GDM1 (cell line): Measurements from ENCODE around the gene CFAP100.

Experiments used
- DNase-seq: peaks from one replicate; lab custom pipeline; 2025; lab: John Stamatoyannopoulos, UW

CFAP100 gene

DNA sequence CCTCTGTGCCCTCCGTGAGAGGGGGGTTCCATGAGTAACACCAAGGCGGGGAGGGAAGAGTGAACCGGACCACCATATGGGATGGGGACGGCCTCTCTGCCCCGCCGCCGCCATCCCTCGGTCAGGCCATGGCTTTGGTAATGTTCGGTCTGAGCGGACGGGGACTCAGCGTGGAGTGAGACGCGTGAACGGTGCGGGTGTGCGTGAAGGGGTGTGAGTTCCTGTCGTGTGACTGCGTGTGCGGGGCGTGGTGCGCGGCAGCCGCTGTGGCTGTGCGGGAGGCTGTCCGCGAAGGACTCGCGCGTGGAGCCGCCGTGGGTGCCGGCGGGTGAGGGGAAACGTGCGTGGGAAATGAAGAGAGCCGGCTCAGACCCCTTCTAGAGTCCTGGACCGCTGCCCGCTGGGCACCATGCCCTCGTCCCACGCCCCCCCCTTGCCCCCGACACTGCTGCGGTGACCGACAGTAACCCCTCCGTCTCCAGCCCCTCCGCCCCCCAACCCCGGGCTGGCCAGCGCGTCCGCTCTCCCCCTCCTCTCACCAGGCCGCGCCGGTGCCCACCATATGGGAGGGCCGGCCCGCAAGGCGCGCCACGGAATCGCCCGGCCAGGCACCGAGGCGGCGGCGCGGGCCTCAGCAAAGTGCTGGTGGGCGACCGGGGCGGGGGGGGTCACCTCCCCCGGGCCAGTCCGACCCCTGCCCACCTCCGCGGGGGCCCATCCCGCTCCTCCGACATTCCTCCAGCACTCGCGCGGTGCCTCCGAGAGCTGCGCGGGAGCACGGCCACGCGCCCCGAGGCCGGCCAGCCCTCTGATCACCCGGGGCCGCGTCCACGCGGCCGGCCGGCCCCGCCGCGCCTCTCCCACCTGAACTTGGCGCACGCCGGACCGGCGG lies 38.1 kb upstream of the CFAP100 start:
- no peak for DNase-seq

DNA sequence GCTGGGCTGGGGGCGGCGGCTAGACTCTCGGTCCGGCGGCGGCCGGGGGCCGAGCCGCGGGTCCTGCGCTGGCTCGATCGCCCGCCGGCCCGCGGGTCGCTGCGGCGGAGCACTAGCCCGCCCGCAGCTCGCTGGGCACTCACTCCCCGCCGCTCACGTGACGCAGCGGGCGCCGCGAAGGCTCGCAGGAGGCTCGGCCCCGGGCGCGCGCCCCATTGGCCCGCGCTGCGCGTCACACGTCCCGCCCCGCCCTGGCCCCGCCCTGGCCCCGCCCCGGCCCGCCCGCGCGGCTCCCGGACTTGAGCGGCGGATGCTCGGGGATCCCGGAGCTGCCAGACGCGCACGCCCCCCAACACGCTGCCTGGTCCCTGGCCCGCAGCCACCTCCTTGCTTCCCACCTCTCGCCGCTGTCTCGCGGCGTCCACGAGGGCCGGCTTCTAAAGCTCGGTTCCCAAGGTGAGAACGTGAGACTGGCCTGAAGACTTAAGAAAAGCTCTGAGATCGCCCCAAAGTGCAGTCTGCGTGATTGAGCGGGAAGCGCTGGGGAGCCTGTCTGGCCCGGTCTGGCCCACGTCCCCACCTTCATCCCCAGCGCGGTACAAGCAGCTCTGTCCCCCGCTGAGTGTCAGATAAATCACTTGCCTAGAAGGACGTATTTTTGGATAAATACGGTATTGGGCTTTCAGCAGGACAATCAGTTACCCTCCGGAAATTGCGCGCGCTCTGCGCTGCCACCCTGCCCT lies 37.2 kb upstream of the CFAP100 start, which contains the start of gene KLF15:
TSS of gene KLF15 (minus strand) at position 114 of the 743 bp plus-strand sequence. CDS start 4,486 bp downstream, outside the sequence.
- peak; percentile 55 for DNase-seq

DNA sequence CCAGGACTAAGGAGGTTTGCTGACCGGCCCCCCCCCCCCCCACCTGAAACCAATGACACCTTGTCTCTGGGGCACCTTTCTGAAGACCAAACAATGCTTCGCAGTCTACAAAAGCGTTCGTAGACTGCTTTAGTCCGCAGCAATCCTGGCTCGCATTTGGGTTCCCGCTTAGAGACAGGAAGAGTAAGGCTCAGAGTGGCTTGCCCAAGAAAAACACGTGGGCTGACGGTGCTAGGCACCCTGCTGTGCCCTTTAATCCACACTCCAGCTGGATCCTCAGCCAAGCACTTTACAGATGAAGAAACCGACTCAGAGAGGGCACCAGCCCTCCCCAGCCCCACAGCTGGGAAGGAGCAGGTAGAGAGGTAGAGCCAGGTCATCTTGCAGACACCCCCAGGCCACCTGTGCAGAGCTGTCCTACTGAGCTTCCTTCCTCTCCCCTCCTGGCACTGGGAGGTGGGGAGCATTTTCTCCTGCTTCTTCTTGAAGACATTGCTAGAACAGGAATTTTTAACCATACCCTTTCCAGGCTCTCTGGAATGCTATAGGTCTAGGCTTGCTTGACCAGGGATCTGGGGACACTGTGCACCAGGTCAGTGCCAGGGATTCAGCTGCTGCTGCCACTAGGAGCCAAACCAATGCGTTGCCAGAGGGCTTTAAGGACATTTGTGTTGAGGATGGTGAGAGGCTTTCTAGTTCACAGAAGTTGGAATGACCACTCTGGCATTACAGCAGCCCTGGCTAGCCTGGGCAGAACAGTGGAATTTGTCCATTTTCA lies 36.5 kb upstream of the CFAP100 start:
- DNase-seq, result no peak

DNA sequence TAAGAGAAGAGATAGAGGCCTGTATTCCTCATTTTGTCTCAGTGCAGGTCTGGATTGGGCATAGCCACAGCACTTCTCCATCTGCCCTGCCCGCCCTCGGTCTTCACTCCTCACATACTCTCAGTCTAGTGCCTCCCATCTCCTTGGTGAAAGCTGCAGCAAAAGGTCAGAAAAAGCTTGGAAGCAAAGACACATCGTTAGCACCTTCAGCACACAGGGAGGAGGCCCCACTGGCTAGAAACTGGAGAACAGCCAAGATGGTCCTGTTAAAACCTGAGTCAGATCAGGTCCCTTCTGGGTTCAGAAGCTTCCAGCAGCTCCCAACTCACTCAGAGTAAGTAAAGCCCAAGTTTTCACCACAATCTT lies 35.9 kb upstream of the CFAP100 start:
- DNase-seq, result no peak

DNA sequence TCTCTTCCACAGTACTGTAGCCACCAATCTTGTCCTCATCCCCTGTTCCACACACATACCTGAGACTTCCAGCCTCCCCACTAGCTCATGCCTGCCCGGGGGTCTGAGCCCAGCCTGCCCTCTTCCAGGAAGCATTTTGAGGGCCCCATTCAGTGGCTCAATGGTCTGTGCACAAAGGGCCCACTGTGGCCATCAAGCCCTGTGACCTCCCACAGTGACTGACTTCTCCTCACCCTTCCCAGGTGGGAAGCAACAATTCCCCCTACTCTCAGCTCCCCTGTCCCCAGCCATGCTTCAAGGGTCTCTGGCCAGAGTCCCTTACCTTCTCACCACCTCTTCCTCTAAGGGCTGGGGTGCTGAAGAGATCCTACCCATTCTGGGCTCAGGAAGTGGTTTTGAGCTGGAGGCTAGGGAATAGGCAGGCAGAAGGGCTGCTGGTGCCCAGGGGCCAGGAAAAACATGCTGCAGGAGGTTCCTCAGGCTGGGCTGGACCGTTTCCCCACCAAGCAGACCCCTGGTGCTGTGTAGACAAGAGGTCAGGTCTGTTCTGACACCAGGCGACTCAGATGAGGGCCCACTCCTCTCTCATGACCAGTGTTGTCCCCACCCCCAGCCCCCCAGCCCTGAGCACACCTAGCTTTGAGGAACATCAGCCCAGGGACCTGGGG lies 34.5 kb upstream of the CFAP100 start:
- no peak for DNase-seq

GRCh38 chr3:126360714-126361060 lies 34.0 kb upstream of the CFAP100 start:
- DNase-seq, result no peak

- no peak for DNase-seq
These were observed 33.5 kb upstream of the CFAP100 start for GRCh38 chr3:126361211-126361610.

DNA sequence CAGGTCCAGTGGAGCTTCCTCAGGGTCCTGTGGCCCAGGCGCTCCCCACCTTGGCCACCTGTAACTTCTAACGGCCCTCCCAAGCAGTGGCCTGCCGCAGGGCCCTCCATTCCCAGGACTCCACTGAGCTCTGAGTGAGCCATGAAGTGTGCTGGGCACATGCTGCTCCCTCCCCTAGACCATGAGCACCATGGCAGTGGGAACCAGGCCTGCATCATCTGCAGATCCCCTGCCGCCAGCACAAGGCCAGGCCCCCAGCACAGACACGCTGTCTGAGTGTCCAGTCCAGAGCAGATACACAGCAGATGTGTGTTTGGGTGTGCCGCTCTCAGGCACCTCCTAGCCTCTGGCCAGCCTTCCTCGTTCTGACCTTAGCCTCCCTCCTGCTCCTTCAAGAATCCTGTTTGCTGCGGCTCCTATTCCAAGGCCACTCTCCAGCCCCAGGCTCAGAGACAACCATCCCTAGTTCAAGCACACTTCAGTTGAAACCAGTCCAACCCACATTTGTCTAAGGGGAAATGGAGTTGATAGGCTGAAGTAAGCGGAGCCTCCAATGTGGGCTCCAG lies 30.5 kb upstream of the CFAP100 start:
- DNase-seq, result no peak

DNA sequence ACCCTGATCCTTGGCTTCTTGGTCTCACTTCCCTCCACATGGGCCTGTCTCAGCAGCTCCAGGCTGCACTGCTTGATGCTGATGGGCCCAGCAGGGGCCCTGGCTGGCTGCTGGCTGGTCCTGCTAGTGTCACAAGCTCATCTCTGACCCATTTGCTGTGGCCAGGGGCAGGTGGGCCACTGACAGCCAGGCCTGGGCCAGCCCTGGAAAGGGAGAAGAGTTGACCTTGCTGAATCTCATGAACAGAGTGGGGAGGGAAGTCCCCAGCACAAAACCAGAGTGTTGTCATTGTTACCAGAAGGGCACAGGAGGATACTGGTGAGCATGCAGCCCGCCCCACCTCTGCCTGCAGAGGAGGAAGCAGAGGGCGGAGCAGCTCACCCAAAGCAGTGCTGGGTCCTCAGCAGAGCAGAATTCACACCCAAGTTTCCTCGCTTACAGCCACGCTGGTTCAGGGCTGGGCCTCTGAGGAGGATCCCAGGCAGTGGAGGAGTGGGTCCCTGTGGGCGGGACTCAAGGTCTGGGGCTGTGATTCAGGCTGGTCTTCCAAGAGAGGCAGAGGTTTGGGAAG lies 29.9 kb upstream of the CFAP100 start:
- DNase-seq, result no peak

GRCh38 chr3:126365351-126366277 lies 29.1 kb upstream of the CFAP100 start:
- DNase-seq, result no peak

GRCh38 chr3:126367316-126367805 lies 27.3 kb upstream of the CFAP100 start:
- DNase-seq, result no peak

DNA sequence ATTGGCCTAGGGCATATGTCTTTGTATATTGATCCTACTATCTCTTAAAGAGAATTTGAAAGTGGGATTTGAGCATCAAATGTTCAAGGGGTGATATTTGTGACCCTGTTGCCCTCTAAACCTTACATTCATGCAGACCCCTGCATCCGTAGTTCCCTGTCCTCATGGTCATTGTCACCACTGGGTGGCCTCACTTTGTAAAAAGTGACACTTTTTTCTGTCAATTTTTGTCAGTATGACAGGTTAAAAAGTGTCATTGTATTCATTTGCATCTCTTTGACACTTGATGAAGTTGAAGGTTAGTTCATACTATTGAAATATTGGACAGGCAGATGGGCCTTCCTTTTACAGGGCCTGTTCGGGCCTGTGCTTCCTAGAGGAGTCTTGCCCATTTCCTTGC lies 25.2 kb upstream of the CFAP100 start:
- DNase-seq, result no peak

GRCh38 chr3:126370055-126370454 lies 24.7 kb upstream of the CFAP100 start:
- no peak for DNase-seq

GRCh38 chr3:126370606-126371005 lies 24.1 kb upstream of the CFAP100 start:
- no peak for DNase-seq

DNA sequence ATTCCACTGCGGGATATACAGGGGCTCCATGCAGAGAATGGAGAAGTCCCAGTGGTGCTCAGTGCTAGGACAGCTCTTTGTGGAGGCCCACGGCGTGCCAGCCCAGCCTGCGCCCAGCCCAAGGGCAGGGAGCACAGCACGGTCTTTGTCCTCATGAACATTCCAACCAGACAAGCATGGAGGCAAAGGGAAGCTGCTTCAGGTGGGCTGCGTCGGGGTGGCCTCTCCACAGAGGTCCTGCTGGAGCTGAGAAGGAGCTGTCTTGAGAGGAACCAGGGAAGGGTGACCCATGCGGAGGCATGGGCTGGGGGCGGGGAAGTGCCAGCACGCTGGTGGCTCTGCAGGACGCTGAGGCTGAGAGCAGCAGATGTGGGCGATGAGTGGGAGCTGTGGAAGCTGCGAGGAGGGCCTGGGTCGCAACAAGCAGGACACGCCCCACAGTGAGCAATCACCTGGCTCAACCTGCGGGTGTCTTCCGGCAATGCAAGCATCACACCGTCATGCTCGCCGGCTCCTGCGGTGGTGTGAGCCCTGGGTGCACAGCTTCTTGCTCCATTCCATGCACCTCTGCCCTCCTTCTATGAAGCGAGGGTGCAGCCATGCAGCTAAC lies 23.5 kb upstream of the CFAP100 start:
- DNase-seq, result no peak

GRCh38 chr3:126372413-126373145 lies 22.1 kb upstream of the CFAP100 start:
- DNase-seq, result no peak

DNA sequence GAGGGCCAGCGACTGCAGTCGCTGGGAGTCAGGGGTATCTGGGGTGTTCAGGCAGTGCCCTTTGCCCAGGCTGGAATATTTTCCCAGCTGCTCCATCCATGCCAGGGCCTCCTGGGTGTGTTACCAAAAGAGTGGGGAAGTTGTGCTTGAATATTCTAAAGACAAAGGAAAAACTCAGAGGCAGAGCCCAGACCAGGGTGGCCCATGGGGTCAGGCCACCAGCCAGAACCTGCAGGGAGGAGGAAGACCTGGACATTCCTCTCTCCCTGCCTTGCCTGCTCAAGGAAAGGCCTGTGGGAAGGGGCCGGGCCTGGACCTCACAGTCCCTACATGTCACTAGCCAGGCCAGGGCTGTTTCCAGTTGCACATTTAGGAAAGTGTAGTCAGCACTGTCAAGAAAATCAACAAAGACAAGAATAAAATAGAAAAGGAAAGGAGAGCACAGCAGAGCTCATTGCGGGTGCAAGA lies 21.5 kb upstream of the CFAP100 start:
- no peak for DNase-seq

DNA sequence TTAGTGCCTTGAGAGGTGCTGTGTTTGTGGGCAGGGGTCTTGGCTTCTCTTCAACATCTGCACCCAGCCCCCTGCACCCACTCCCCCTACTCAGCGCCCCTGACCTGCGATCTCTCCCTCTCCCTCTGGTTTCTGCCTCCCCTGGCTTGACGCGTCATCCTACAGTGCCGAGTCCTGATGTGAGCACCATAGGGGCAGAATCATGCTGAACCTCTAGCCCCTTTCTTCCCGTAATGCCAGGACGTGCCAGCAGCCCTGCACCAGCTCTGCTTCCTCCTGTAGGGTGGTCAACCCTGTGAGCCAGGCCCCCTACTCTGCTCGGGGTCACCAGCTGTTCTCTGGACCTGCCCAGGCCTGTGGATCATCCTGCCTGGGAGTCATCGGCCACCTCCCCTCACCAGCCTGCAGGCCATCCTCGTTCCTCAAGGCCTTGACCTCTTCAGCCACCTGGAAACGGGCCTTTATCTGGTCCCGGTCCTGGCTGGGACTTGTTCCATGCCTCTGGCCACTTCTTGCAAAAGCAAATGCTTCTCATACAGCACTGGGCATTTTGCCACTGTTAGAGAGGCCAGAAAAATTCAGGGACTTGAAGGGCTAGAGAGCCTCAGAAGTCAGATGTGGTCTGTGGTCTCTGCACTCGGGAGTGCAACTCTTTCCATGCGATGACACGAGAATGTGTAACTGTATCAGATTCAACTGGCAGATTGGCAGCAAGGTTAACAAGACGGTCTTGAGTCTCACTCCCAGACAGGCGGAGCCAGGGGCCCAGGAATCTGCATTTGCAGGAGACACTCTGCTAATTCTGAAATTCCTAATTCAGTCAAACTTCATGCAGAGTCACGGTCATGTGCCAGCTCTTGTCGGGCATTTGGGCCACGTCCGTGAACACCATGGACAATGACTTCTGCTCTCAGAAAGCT lies 20.8 kb upstream of the CFAP100 start:
- DNase-seq, result no peak
